Activated T-cell treated with anti-CD3 and anti-CD28 coated beads for 1 hour (primary cell): ENCODE data around the gene ERFE.

Experiments
- DNase-seq: peaks from one replicate; pipeline ENCODE4 v3.0.0-alpha.2; 2020; ENCODE audit warnings: low read depth

Gene ERFE

GRCh38 chr2:238155761-238156694 lies 2.7 kb upstream of the ERFE start:
- DNase-seq, result no peak

- no peak for DNase-seq
Measured at GRCh38 chr2:238157506-238158017, 1.2 kb upstream of the ERFE start.

- DNase-seq, result no peak
Measured at GRCh38 chr2:238158018-238158508, 707 bp upstream of the ERFE start.

DNA sequence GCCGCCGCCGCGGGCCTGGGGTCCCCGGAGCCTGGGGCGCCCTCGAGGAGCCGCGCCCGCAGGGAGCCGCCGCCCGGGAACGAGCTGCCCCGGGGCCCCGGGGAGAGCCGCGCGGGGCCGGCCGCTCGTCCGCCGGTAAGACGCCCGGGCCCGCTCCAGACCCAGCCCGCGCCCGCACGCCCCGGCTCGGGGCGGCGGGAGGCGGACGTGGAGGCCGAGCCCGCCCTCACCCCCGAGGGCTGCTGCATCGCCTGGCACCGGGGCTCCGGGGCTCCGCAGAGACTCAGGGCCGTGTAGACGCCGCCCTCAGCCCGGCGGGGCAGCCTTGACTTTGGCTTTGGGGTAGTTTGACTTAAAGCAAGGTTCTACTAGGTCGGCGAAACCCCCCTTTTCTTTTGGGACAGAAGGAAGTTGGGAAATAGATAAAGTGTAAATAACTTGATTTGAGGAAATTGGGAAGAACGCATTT lies 335 bp downstream of the ERFE start:
- DNase-seq, result no peak

- DNase-seq, result no peak
Measured at GRCh38 chr2:238159661-238160205, 963 bp downstream of the ERFE start.

DNA sequence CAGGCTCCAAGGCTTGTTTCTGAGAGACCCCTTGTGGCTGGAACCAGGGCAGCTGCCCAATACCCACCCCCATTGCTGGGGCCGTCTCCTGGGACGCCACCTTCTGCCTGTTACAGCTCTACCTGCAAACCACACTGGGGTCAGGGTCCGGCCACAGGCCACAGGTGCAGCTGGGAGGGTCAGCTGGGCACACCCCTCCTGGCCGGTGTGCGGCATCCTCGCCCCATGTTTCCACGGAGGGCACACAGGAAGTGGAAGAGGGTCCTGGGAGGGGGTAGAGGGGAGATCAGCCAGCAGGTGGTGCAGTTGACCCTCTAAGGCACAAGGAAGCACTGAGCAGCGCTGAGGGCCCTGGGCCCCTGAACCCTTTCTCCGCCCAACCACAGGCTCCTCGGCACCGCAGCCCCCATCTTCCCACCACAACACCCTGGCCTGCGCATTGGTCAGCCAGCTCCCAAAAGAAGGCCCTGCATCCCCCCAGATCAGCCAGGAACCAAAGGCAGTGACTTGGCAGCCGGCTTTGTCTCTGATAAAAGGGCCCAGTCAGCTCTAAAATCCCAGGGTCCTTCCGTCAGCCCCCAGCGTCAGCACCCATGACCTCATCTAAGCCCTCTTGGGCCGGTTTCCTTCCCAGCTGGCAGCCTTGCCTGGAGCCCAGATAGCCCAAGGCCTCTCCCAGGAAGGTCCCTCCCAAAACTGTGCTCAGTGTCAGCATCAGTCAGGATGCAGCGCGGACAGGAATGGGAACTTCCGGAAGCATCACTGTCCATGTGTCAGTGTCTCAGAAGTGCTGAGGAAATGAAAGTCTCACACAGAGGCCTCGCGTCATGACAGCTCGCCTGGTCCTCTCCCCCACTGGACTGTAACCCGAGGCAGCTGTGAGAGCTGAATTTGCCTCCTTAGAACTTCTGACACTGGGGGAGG lies 1.7 kb downstream of the ERFE start:
- DNase-seq, result no peak

DNA sequence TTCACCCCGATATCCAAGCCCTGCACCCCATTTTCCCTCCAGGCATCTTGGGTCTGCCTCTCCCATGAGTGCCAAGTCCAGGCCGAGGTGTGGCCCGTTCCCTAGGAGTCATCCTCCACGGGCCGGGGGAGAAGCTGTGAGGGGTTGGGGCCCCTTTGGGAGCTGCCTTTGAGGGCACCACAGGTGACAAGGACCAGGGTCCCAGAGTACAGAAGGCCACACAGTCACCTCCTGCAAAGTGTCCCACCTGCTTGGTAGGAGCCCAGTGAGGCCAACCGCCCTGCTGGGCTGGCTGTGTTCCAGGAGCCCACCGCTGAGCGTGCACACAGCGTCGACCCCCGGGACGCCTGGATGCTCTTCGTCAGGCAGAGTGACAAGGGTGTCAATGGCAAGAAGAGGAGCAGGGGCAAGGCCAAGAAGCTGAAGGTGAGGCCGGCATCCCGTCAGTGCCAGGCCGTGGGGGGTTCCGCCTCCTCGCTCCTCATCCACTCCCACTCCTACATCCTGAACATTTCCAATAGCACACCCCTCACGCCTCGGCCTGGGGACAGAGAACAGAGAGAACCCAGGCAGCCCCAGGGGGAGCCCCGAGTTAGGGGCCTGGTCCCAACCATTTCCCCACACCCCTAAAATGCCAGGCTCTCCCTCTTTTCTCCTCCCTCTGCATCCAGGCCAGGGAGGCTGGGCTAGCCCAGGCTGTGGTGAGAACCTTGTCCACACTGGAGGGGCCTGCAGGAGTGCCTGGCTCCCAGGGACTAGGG lies 2.7 kb downstream of the ERFE start:
- DNase-seq, result no peak

DNA sequence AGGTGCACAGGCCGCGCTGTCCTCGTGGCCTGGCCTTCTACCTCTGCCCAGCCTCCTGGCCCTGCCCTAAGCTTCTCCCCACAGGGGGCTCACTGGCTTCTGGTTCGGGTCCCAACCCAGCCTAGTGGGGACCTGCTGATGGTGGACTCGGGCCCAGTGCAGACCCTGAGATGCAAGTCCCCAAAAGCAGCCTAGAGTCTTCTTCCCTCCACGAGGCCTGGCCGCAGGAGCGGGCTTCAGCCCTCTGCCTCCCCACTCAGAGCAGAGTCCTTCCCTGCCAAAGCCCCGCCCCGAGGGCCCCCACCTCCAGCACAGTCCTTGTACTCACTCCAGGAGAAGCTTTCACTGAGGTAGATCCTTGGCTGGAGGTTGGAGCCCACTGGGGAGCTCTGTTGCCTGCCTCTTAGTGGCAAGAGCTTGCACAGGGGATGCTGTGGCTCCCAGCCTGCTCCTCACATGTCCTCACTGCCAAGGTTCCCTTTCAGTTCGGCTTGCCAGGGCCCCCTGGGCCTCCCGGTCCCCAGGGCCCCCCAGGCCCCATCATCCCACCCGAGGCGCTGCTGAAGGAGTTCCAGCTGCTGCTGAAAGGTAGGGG lies 3.6 kb downstream of the ERFE start:
- DNase-seq, result no peak

GRCh38 chr2:238162846-238163441 lies 4.2 kb downstream of the ERFE start:
- DNase-seq, result no peak

DNA sequence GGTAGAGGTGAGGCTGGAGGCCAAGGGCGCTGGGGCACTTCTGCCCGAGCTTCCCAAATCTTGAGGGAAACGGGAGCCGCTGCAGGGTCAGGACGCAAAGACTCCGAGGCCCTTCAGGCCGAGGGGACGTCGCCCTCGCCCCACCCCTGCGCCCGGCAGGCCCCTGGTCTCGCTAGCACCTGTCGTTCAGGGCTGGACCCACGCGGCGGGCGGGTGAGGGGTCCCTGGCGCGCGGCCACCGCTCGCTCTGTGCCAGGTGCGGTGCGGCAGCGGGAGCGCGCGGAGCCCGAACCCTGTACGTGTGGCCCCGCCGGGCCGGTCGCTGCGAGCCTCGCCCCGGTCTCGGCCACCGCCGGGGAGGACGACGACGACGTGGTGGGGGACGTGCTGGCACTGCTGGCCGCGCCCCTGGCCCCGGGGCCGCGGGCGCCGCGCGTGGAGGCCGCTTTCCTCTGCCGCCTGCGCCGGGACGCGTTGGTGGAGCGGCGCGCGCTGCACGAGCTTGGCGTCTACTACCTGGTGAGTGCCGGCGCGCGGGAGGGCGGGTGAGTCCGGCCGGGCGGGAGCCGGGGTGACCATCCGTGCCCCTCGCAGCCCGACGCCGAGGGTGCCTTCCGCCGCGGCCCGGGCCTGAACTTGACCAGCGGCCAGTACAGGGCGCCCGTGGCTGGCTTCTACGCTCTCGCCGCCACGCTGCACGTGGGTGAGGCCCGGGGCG lies 4.9 kb downstream of the ERFE start:
- no peak for DNase-seq

DNA sequence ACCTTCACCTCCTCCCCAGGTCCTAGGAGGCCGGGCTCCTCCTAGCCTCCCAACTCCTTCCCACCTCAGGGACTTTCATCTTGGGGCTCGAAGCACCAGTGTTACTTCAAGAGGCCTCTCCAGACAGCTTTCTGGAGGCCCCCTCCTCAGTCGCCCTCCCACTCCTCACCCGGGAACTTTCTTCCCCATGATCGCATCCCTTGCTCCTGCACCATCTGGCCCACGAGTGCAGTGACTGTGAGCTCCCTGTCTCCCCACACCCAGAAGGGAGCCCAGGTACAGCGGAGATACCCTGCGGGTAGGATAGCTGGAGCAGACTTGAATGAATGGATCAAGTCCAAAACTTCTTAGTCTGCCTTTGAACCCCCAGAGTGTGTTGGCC lies 6.1 kb downstream of the ERFE start:
- no peak for DNase-seq

DNA sequence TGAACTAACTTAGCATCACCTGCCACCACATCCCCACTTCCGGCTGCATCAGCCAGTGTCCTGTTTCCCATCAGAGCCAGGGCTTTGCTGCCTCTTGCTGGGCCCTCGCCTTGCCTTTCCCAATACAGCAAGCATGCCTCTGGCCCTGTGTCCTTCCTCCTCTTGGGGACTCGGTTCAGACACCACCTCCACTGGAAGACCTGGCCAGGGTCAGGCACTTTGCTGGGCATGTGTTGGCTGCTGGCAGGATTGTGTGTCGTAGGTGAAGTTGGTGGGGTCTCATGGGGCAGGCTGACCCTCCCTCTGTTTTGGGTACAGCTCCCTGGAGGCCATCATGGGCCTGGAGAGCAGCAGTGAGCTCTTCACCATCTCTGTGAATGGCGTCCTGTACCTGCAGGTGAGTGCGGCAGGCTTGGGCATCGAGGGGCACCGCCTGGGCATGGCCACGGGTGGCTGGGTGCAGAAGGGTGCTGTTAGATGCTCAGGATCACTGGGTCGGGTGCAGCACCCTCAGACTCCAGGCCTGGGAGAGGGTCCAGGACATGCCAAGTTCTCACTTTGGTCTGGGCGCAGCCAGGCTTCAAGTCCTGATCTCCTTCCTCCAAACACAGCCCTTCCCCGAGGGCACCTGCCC lies 6.6 kb downstream of the ERFE start:
- DNase-seq, result no peak

- no peak for DNase-seq
Measured at GRCh38 chr2:238166391-238167343, 7.9 kb downstream of the ERFE start.

GRCh38 chr2:238167344-238167715 lies 8.6 kb downstream of the ERFE start:
- no peak for DNase-seq

DNA sequence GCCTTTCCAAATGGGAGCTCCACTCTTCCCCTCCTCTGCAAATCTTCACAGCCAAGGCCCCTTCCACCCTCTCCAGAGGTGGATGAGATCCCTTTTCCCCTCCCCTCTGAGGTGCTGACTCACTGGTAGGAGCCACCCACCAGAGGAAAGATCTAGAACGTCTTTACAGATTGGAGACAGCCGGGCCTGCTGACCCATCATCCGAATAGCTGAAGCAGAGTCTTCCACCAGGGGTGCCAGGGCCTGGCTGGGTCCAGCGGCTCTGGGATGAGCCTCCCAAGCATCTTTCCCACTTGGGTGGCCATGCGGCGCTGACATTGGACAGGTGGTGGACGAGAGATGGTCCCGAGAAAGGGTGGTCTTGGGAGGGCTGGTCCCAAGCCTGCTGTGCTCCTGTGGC lies 9.0 kb downstream of the ERFE start:
- no peak for DNase-seq

DNA sequence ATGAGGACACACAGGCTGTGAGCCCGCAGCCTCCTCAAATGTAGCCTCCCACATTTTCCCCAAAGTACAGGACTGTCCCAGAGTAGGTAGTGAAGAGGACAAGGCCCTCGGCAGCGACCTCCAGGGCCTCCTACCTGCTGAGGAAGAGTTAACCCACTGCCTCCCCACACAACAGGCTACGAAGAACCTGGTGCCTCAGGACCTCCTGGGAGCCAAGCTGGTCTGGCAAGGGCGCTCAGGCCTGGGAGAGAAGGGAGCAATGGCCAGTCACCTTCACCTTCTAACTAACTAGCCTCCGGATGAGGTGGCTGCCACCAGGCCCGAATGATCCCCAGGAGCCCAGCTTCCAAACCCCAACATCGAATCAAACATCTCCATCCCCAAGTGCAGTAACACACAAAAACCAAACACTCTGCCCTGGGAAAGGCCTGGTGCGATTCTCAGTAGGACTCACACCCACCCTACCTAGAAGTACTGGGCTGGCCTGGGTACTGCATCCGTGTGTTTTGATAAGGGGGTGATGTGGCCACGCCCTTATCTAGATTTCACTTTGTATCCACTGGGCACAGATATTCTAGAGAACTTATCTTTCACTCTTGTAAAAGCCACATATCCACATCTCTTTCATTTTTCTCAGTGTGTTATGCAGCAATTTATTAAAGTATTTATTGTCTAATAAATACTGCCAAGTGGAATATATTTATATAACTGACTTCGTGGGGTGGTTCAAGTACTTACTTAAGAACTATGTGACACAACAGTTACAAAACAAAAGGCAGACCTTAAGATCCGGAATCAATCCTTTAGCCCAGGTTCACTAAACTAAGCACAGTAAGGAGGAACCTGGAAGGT lies 9.7 kb downstream of the ERFE start:
- no peak for DNase-seq

- DNase-seq, result no peak
Measured at GRCh38 chr2:238169048-238169707, 10.4 kb downstream of the ERFE start.
